HepG2 (cell line): Measurements from ENCODE around the gene NACAD.

Experiments used
- CBX2 ChIP-seq, 2 experiments: fragments of 200-600 bp in 1 of 2; sonication (generic); formaldehyde crosslinking in 1 of 2; IDR thresholded peaks; 2 replicates each; pipeline versions ENCODE4 v1.7.0 to v1.8.1; 2018 to 2022; ENCODE audit warnings: low read depth in 2 of 2, low read length in 1 of 2, mild to moderate bottlenecking in 1 of 2, missing genetic modification reagents in 1 of 2
- CTCF ChIP-seq: sonication (generic); formaldehyde crosslinking; IDR thresholded peaks from 2 replicates; pipeline ENCODE4 v1.5.0; 2020; ENCODE audit warnings: mild to moderate bottlenecking, missing genetic modification reagents, moderate library complexity
- FOXO4 ChIP-seq: sonication (generic); formaldehyde crosslinking; conservative IDR thresholded peaks from 2 replicates; pipeline ENCODE4 v1.8.1; 2023; ENCODE audit warnings: missing genetic modification reagents
- NFKBIZ ChIP-seq: IDR thresholded peaks from 2 replicates; pipeline ENCODE4 v1.6.1; 2018; ENCODE audit warnings: missing genetic modification reagents, missing compliant biosample characterization
- POLR2A ChIP-seq, 2 experiments: IDR thresholded peaks; 2 replicates each; pipeline ENCODE4 v1.6.1; 2011; ENCODE audit warnings: low read depth in 2 of 2, low read length in 2 of 2, mild to moderate bottlenecking in 1 of 2, moderate library complexity in 1 of 2; ENCODE audit not compliant: insufficient read depth in 1 of 2
- RFX5 ChIP-seq: IDR thresholded peaks from 2 replicates; pipeline ENCODE4 v1.6.1; 2011; ENCODE audit warnings: low read depth, low read length, improper control_type of control experiment
- TF ChIP-seq, protein P1 (sequence below): sonication (generic); formaldehyde crosslinking; IDR thresholded peaks from 2 replicates; pipeline ENCODE4 v1.8.1; 2022; ENCODE audit warnings: mild to moderate bottlenecking, missing genetic modification reagents
- TF ChIP-seq, protein P2 (sequence below): sonication (generic); formaldehyde crosslinking; IDR thresholded peaks from 2 replicates; pipeline ENCODE4 v1.8.0; 2022; ENCODE audit warnings: missing genetic modification reagents, low read depth, mild to moderate bottlenecking, borderline replicate concordance
- TF ChIP-seq, protein P3 (sequence below): IDR thresholded peaks from 2 replicates; pipeline ENCODE4 v1.6.1; 2016

DNA sequence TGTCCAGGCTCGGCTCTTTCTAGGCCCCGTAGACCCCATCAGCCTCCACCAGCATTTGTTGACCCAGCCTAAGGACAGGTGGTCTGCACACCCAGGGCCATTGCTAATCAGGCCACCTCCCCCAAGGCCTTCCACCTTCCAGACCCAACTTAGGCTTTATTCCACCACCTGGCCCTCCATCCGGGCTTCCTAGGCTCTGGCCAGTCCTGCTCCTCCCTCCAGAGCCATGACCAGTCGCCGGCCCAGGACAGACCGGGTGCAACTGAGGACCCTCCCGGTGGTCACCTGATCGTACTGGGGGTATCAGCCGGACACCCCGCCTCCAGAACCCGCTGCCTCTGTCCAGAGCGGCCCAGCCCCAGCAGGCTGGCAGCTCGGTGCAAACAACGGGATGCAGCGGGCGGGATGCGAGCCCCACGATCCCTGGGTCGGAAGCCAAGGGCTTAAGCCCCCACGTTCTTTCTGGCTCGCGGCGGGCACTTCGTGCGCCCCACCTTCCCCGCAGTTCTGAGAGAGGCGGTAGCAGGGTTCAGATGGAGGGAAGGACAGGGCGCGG lies 545 bp downstream of the NACAD start:
- TF ChIP-seq CBX2 (IDR thresholded peaks at IDR 0.05; ENCODE audit: low read depth, low read length) = no peak
- no peak for TF ChIP-seq CBX2 (CRISPR knock-in tag; IDR thresholded peaks at IDR 0.05; ENCODE audit: low read depth)
- TF ChIP-seq, protein P1, sequence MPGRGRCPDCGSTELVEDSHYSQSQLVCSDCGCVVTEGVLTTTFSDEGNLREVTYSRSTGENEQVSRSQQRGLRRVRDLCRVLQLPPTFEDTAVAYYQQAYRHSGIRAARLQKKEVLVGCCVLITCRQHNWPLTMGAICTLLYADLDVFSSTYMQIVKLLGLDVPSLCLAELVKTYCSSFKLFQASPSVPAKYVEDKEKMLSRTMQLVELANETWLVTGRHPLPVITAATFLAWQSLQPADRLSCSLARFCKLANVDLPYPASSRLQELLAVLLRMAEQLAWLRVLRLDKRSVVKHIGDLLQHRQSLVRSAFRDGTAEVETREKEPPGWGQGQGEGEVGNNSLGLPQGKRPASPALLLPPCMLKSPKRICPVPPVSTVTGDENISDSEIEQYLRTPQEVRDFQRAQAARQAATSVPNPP (CRISPR knock-in tag) = no peak
- TF ChIP-seq, protein P2, sequence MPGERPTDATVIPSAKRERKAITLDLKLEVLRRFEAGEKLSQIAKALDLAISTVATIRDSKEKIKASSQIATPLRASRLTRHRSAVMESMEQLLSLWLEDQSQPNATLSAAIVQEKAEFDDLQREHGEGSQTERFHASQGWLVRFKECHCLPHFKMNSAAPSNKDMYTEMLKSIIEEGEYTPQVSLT (CRISPR knock-in tag) = no peak
- no peak for TF ChIP-seq NFKBIZ (CRISPR knock-in tag)
- no peak for TF ChIP-seq CTCF (CRISPR knock-in tag)
- no peak for TF ChIP-seq POLR2A (IDR thresholded peaks at IDR 0.05; ENCODE audit: insufficient read depth in 1 of 2, low read depth in 2 of 2, low read length in 2 of 2)
- TF ChIP-seq RFX5 = no peak
- no peak for TF ChIP-seq FOXO4 (CRISPR knock-in tag)
- TF ChIP-seq, protein P3, sequence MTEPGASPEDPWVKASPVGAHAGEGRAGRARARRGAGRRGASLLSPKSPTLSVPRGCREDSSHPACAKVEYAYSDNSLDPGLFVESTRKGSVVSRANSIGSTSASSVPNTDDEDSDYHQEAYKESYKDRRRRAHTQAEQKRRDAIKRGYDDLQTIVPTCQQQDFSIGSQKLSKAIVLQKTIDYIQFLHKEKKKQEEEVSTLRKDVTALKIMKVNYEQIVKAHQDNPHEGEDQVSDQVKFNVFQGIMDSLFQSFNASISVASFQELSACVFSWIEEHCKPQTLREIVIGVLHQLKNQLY (CRISPR knock-in tag) = no peak
